Measurements from ENCODE around the gene CTNNA3.

The CTNNA3 gene

GRCh38 chr10:66714741-66715140 is 981.3 kb downstream of the CTNNA3 start:
- H3K4me3 ChIP-seq (ENCODE audit: low read depth, low read length): no peak overlapping the region

- H3K4me3 ChIP-seq (ENCODE audit: low read depth, low read length): no peak overlapping the region
Observed at GRCh38 chr10:66713387-66713786, 982.6 kb downstream of the CTNNA3 start.

GRCh38 chr10:66698069-66698468 is 997.9 kb downstream of the CTNNA3 start:
- H3K4me3 ChIP-seq (ENCODE audit: low read depth, low read length): no peak overlapping the region

- no peak overlapping the region for H3K4me3 ChIP-seq (ENCODE audit: low read depth, low read length)
Observed at GRCh38 chr10:66695046-66695445, 1000.9 kb downstream of the CTNNA3 start.

- H3K4me3 ChIP-seq (ENCODE audit: low read depth, low read length): no peak overlapping the region
Observed at GRCh38 chr10:66684581-66684980, 1011.4 kb downstream of the CTNNA3 start.

- H3K4me3 ChIP-seq (ENCODE audit: low read depth, low read length): no peak overlapping the region
Observed at GRCh38 chr10:66680886-66681285, 1015.1 kb downstream of the CTNNA3 start.

GRCh38 chr10:66678521-66678920 is 1017.5 kb downstream of the CTNNA3 start:
- no peak overlapping the region for H3K4me3 ChIP-seq (ENCODE audit: low read depth, low read length)

- H3K4me3 ChIP-seq (ENCODE audit: low read depth, low read length): no peak overlapping the region
Observed at GRCh38 chr10:66673071-66673470, 1022.9 kb downstream of the CTNNA3 start.

GRCh38 chr10:66671562-66671961 is 1024.4 kb downstream of the CTNNA3 start:
- no peak overlapping the region for H3K4me3 ChIP-seq (ENCODE audit: low read depth, low read length)

- no peak overlapping the region for H3K4me3 ChIP-seq (ENCODE audit: low read depth, low read length)
Observed at GRCh38 chr10:66671064-66671463, 1024.9 kb downstream of the CTNNA3 start.

- H3K4me3 ChIP-seq (ENCODE audit: low read depth, low read length): no peak overlapping the region
Observed at GRCh38 chr10:66656499-66656898, 1039.5 kb downstream of the CTNNA3 start.

GRCh38 chr10:66654861-66655260 is 1041.1 kb downstream of the CTNNA3 start:
- H3K4me3 ChIP-seq (ENCODE audit: low read depth, low read length): no peak overlapping the region

- no peak overlapping the region for H3K4me3 ChIP-seq (ENCODE audit: low read depth, low read length)
Observed at GRCh38 chr10:66651308-66652082, 1044.5 kb downstream of the CTNNA3 start.

- no peak overlapping the region for H3K4me3 ChIP-seq (ENCODE audit: low read depth, low read length)
Observed at GRCh38 chr10:66649626-66650025, 1046.4 kb downstream of the CTNNA3 start.

- no peak overlapping the region for H3K4me3 ChIP-seq (ENCODE audit: low read depth, low read length)
Observed at GRCh38 chr10:66642217-66642616, 1053.8 kb downstream of the CTNNA3 start.

GRCh38 chr10:66639371-66639770 is 1056.6 kb downstream of the CTNNA3 start:
- H3K4me3 ChIP-seq (ENCODE audit: low read depth, low read length): no peak overlapping the region

- no peak overlapping the region for H3K4me3 ChIP-seq (ENCODE audit: low read depth, low read length)
Observed at GRCh38 chr10:66637273-66638036, 1058.5 kb downstream of the CTNNA3 start.

- no peak overlapping the region for H3K4me3 ChIP-seq (ENCODE audit: low read depth, low read length)
Observed at GRCh38 chr10:66629996-66630395, 1066.0 kb downstream of the CTNNA3 start.

- H3K4me3 ChIP-seq (ENCODE audit: low read depth, low read length): no peak overlapping the region
Observed at GRCh38 chr10:66627156-66627555, 1068.8 kb downstream of the CTNNA3 start.

GRCh38 chr10:66625709-66626590 is 1070.0 kb downstream of the CTNNA3 start:
- no peak overlapping the region for H3K4me3 ChIP-seq (ENCODE audit: low read depth, low read length)

- H3K4me3 ChIP-seq (ENCODE audit: low read depth, low read length): no peak overlapping the region
Observed at GRCh38 chr10:66622050-66622449, 1073.9 kb downstream of the CTNNA3 start.

All from iPS-11a (cell line).